Ishikawa (cell line): ENCODE measurements around the gene GRIPAP1.

ENCODE experiments used
- CEBPB ChIP-seq: IDR thresholded peaks from 2 replicates; pipeline ENCODE4 v1.6.1; 2012
- CREB1 ChIP-seq: IDR thresholded peaks from 2 replicates; pipeline ENCODE4 v1.6.1; 2012; ENCODE audit warnings: low read depth
- EP300 ChIP-seq: IDR thresholded peaks from 2 replicates; pipeline ENCODE4 v1.6.1; 2012; ENCODE audit warnings: borderline replicate concordance
- RAD21 ChIP-seq: IDR thresholded peaks from 2 replicates; pipeline ENCODE4 v1.6.1; 2012; ENCODE audit warnings: low read depth
- YY1 ChIP-seq: IDR thresholded peaks from 2 replicates; pipeline ENCODE4 v1.6.1; 2012; ENCODE audit warnings: low read depth
- TF ChIP-seq, protein P1 (sequence below): IDR thresholded peaks from 2 replicates; pipeline ENCODE4 v1.6.1; 2012
- TF ChIP-seq, protein P2 (sequence below): IDR thresholded peaks from 2 replicates; pipeline ENCODE4 v1.6.1; 2012; ENCODE audit warnings: low read depth, mild to moderate bottlenecking

DNA sequence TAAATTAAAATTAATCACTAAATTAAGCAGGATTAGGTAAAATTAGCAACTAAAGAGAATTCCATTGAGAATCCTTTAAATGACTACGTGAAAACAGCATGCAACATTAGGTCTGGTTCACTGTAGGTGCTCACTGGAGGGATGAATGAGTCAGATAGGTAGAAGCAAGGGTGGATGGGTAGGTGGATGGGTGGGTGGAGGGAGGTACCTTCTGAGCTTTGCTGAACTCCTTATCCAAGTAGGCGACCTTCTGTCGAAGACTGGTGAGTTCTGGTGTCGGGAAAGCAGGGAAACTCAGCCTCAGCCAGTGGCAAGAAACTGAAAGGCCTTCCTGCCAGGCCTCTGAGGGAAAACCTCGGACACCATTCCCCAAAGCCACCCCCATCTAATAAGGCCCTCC is 3.0 kb downstream of the GRIPAP1 start:
- TF ChIP-seq, protein P1, sequence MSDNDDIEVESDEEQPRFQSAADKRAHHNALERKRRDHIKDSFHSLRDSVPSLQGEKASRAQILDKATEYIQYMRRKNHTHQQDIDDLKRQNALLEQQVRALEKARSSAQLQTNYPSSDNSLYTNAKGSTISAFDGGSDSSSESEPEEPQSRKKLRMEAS: no peak
- no peak for TF ChIP-seq CEBPB
- no peak for TF ChIP-seq RAD21
- no peak for TF ChIP-seq EP300
- no peak for TF ChIP-seq YY1
- TF ChIP-seq, protein P2, sequence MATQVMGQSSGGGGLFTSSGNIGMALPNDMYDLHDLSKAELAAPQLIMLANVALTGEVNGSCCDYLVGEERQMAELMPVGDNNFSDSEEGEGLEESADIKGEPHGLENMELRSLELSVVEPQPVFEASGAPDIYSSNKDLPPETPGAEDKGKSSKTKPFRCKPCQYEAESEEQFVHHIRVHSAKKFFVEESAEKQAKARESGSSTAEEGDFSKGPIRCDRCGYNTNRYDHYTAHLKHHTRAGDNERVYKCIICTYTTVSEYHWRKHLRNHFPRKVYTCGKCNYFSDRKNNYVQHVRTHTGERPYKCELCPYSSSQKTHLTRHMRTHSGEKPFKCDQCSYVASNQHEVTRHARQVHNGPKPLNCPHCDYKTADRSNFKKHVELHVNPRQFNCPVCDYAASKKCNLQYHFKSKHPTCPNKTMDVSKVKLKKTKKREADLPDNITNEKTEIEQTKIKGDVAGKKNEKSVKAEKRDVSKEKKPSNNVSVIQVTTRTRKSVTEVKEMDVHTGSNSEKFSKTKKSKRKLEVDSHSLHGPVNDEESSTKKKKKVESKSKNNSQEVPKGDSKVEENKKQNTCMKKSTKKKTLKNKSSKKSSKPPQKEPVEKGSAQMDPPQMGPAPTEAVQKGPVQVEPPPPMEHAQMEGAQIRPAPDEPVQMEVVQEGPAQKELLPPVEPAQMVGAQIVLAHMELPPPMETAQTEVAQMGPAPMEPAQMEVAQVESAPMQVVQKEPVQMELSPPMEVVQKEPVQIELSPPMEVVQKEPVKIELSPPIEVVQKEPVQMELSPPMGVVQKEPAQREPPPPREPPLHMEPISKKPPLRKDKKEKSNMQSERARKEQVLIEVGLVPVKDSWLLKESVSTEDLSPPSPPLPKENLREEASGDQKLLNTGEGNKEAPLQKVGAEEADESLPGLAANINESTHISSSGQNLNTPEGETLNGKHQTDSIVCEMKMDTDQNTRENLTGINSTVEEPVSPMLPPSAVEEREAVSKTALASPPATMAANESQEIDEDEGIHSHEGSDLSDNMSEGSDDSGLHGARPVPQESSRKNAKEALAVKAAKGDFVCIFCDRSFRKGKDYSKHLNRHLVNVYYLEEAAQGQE: no peak
- TF ChIP-seq CREB1: no peak
